ENCODE data around the gene RHCG. TPM values are rescaled to one million over a fixed set of nuclear protein-coding genes. Genes with fewer than 3 reads are reported as not detected.
"Not testable (repeated sequence)": the region's sequence is repeated elsewhere in the genome, so short reads cannot be mapped to it uniquely, and the experiment has no call there.

The RHCG gene
- total RNA-seq, 2 experiments from 2014 or later, result not detected

- POLR2A ChIA-PET, result no interaction called here
- CTCF ChIA-PET, result no interaction called here
Measured at GRCh38 chr15:89482139-89482538, 14.2 kb downstream of the RHCG start.

- ChIA-PET CTCF (no interaction called here), POLR2A (no interaction called here)
Measured at GRCh38 chr15:89480505-89480904, 15.9 kb downstream of the RHCG start.

- POLR2A ChIA-PET, result no interaction called here
- CTCF ChIA-PET, result no interaction called here
Measured at GRCh38 chr15:89479173-89479572, 17.2 kb downstream of the RHCG start.

GRCh38 chr15:89477411-89478242, 18.8 kb downstream of the RHCG start:
- POLR2A ChIA-PET, result no interaction called here
- CTCF ChIA-PET, result no interaction called here

- POLR2A ChIA-PET, result no interaction called here
- CTCF ChIA-PET, result interaction anchor here (1.0 kb wide), 1 partner anchor 117 kb away, joined by 5 read pairs; no protein-coding TSS in a partner anchor
Measured at GRCh38 chr15:89475661-89476060, 20.7 kb downstream of the RHCG start.

GRCh38 chr15:89472785-89473256, 23.6 kb downstream of the RHCG start:
- ChIA-PET CTCF (interaction anchor here (0.7 to 3.7 kb wide), 8 partner anchors 13 to 115 kb away, joined by 3 to 24 read pairs (median 5); no protein-coding TSS in a partner anchor), POLR2A (no interaction called here)

- ChIA-PET CTCF (interaction anchor here (3.7 kb wide), 1 partner anchor 110 kb away, joined by 24 read pairs; no protein-coding TSS in a partner anchor), POLR2A (no interaction called here)
Measured at GRCh38 chr15:89469426-89470096, 26.8 kb downstream of the RHCG start.

GRCh38 chr15:89468813-89469212, 27.6 kb downstream of the RHCG start:
- POLR2A ChIA-PET, CTCF ChIA-PET: not testable (repeated sequence)

GRCh38 chr15:89463113-89463512, 33.3 kb downstream of the RHCG start:
- POLR2A ChIA-PET, result no interaction called here
- CTCF ChIA-PET, result no interaction called here

- CTCF ChIA-PET, result interaction anchor here (0.5 kb wide), 1 partner anchor 174 kb away, joined by 3 read pairs; no protein-coding TSS in a partner anchor
Measured at GRCh38 chr15:89462198-89462912, 34.0 kb downstream of the RHCG start.

GRCh38 chr15:89461386-89461785, 35.0 kb downstream of the RHCG start:
- ChIA-PET POLR2A (no interaction called here), CTCF (no interaction called here)

More at GRCh38 chr15:89462198-89462912, 34.0 kb downstream of the RHCG start:
- POLR2A ChIA-PET, result no interaction called here

- ChIA-PET CTCF (no interaction called here), POLR2A (no interaction called here)
Measured at GRCh38 chr15:89460048-89460447, 36.3 kb downstream of the RHCG start.

GRCh38 chr15:89459271-89460038, 36.9 kb downstream of the RHCG start:
- CTCF ChIA-PET, result interaction anchor here (0.6 kb wide), 1 partner anchor 101 kb away, joined by 3 read pairs; no protein-coding TSS in a partner anchor
- POLR2A ChIA-PET, result no interaction called here

GRCh38 chr15:89458440-89458839, 37.9 kb downstream of the RHCG start:
- CTCF ChIA-PET, result no interaction called here
- POLR2A ChIA-PET, result no interaction called here

- CTCF ChIA-PET, result interaction anchor here (0.6 kb wide), 1 partner anchor 1521 kb away, joined by 5 read pairs; no protein-coding TSS in a partner anchor
- POLR2A ChIA-PET, result no interaction called here
Measured at GRCh38 chr15:89457086-89457485, 39.3 kb downstream of the RHCG start.

- ChIA-PET POLR2A (no interaction called here), CTCF (interaction anchor here (1.7 to 2.8 kb wide), 2 partner anchors 17 to 97 kb away, joined by 6 to 8 read pairs; no protein-coding TSS in a partner anchor)
Measured at GRCh38 chr15:89455535-89455934, 40.8 kb downstream of the RHCG start.

- ChIA-PET CTCF (no interaction called here), POLR2A (no interaction called here)
Measured at GRCh38 chr15:89452330-89452836, 44.0 kb downstream of the RHCG start.

- POLR2A ChIA-PET, result no interaction called here
- CTCF ChIA-PET, result no interaction called here
Measured at GRCh38 chr15:89451846-89452245, 44.5 kb downstream of the RHCG start.

Measured in activated CD8-positive, alpha-beta memory T cell treated with anti-CD3 and anti-CD28 coated beads for 36 hours (primary cell).